PC-9 (cell line): ENCODE measurements around the gene FAM98C.

Source experiments
- CTCF ChIP-seq: fragments of 200-600 bp; sonication (generic); conservative IDR thresholded peaks from 2 replicates; pipeline ENCODE4 v1.6.1; 2017; ENCODE audit warnings: mixed run types, antibody characterized with exemption, mild to moderate bottlenecking, moderate library complexity
- EZH2 ChIP-seq: fragments of 200-600 bp; sonication (generic); IDR thresholded peaks from 2 replicates; pipeline ENCODE4 v1.8.0; 2017; ENCODE audit warnings: antibody characterized with exemption, low read depth

GRCh38 chr19:38455031-38455430 lies 52.1 kb downstream of the FAM98C start:
- TF ChIP-seq CTCF (no peak), EZH2 (no peak)
